NB4 (cell line): ENCODE measurements around the gene STX1A.

Experiments used
- CTCF ChIP-seq: IDR thresholded peaks from one replicate; pipeline ENCODE4 v1.5.1; 2012; ENCODE audit warnings: low read depth, low read length
- MAX ChIP-seq: IDR thresholded peaks from 2 replicates; pipeline ENCODE4 v1.6.1; 2011; ENCODE audit warnings: low read depth, low read length
- MYC ChIP-seq: IDR thresholded peaks from 2 replicates; pipeline ENCODE4 v1.6.1; 2011; ENCODE audit warnings: low read depth, low read length
- POLR2A ChIP-seq: IDR thresholded peaks from 2 replicates; pipeline ENCODE4 v1.6.1; 2011; ENCODE audit warnings: mild to moderate bottlenecking; ENCODE audit not compliant: insufficient read length; ENCODE audit errors: extremely low read depth

- TF ChIP-seq CTCF (no peak), MAX (no peak), MYC (no peak), POLR2A (no peak)
Measured at GRCh38 chr7:73703757-73704639, 15.5 kb downstream of the STX1A start.
